Measurements from ENCODE around the gene C5orf34. TPM values are rescaled to one million over a fixed set of nuclear protein-coding genes. Genes with fewer than 3 reads are reported as not detected.

Gene C5orf34
- total RNA-seq, 1 donor, result 1.8 TPM

DNA sequence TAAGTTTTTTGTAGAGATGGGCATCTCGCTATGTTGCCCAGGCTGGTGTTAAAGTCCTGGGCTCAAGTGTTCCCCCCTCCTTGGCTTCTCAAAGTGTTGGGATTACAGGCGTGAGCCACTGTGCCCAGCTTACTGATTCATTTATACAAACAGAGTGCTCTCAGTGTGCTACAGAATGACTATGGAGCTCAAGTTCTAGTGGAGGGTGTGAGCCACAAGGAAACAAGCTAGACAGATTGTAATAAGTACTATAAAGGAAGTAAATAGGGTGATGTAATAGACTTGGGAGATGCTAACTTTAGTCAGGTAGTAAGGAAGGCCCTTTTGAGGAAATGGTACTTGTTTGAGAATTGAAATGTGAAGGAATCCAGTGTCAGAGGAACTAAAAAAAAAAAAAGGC lies 29.5 kb downstream of the C5orf34 start:
- H3K4me3 ChIP-seq (ENCODE audit: insufficient read depth, low read length), result no peak overlapping the region
- H3K4me2 ChIP-seq (ENCODE audit: insufficient read depth, low read length), result no peak overlapping the region
- H3K79me2 ChIP-seq (ENCODE audit: insufficient read depth, low read length), result peaks cover 30% of the 10 kb centered on the region
- no peaks in the 10 kb centered on the region for H3K27me3 ChIP-seq (ENCODE audit: insufficient read depth, low read length)
- no peaks in the 10 kb centered on the region for H4K20me1 ChIP-seq (ENCODE audit: insufficient read depth, low read length)
- DNase-seq (ENCODE audit: insufficient read length, low spot score, missing footprints), result no peak
- TF ChIP-seq, protein P1, sequence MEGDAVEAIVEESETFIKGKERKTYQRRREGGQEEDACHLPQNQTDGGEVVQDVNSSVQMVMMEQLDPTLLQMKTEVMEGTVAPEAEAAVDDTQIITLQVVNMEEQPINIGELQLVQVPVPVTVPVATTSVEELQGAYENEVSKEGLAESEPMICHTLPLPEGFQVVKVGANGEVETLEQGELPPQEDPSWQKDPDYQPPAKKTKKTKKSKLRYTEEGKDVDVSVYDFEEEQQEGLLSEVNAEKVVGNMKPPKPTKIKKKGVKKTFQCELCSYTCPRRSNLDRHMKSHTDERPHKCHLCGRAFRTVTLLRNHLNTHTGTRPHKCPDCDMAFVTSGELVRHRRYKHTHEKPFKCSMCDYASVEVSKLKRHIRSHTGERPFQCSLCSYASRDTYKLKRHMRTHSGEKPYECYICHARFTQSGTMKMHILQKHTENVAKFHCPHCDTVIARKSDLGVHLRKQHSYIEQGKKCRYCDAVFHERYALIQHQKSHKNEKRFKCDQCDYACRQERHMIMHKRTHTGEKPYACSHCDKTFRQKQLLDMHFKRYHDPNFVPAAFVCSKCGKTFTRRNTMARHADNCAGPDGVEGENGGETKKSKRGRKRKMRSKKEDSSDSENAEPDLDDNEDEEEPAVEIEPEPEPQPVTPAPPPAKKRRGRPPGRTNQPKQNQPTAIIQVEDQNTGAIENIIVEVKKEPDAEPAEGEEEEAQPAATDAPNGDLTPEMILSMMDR (IDR thresholded peaks at IDR 0.05; ENCODE audit: extremely low read depth, low read depth, low read length), result no peak
- H3K9me3 ChIP-seq (ENCODE audit: low read depth, low read length), result no peaks in the 10 kb centered on the region
- peaks cover 12% of the 10 kb centered on the region for H3K4me1 ChIP-seq (ENCODE audit: insufficient read depth, low read length)
- H2AFZ ChIP-seq (ENCODE audit: low read length), result peak overlapping the region; percentile 42
- H3K27ac ChIP-seq (ENCODE audit: low read depth, low read length), result peak overlapping the region; percentile 99
- H3K36me3 ChIP-seq (ENCODE audit: insufficient read depth, low read length), result no peaks in the 10 kb centered on the region

DNA sequence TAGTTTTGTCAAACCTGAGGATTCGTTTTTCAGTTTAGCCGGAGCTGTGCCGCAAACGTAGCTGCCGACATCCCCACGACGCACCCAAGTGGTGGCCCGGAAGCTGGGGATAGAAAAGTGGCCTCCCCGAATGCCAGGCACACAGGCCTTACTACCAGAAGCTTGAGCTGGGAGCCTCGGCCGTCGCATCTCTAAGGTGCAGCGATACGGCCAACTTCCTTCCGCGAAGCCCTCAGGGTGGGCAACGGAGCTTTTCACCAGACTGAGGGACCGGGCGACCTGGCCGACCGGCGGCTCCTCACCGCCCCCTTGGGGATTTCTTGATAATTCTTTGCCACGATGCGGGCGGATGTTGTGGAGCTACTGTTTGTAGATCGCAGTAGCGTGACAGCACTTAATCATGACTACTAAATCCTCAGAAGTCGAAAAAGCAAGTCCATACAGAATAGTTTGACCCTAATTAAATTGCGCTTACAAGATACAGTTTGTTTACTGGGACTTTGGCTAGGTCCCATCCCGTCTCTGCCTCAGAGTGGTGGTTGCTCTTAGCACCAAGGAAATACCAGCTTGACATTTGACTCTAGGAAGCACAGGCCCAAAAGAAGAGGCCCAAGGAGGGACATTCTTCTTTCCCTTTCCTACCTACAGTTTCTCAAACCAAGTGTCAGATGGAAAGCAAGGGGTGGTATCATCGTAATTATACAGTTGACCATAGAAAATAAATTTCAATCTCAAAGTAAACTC lies 30.7 kb downstream of the C5orf34 start:
- Histone ChIP-seq H3K4me2 (ENCODE audit: insufficient read depth, low read length) (peak overlapping the region; percentile 78), H3K9me3 (ENCODE audit: low read depth, low read length) (no peaks in the 10 kb centered on the region), H4K20me1 (ENCODE audit: insufficient read depth, low read length) (no peaks in the 10 kb centered on the region), H3K27ac (ENCODE audit: low read depth, low read length) (peak overlapping the region; percentile 99), H3K36me3 (ENCODE audit: insufficient read depth, low read length) (no peaks in the 10 kb centered on the region), H3K79me2 (ENCODE audit: insufficient read depth, low read length) (peaks cover 40% of the 10 kb centered on the region), H3K27me3 (ENCODE audit: insufficient read depth, low read length) (no peaks in the 10 kb centered on the region), H3K4me1 (ENCODE audit: insufficient read depth, low read length) (peaks cover 12% of the 10 kb centered on the region), H2AFZ (ENCODE audit: low read length) (peak overlapping the region; percentile 97), H3K4me3 (ENCODE audit: insufficient read depth, low read length) (peak overlapping the region; percentile 82)
- TF ChIP-seq, protein P1 (IDR thresholded peaks at IDR 0.05; ENCODE audit: extremely low read depth, low read depth, low read length), result peak; percentile 58
- peak; percentile 87 for DNase-seq (ENCODE audit: insufficient read length, low spot score, missing footprints)

DNA sequence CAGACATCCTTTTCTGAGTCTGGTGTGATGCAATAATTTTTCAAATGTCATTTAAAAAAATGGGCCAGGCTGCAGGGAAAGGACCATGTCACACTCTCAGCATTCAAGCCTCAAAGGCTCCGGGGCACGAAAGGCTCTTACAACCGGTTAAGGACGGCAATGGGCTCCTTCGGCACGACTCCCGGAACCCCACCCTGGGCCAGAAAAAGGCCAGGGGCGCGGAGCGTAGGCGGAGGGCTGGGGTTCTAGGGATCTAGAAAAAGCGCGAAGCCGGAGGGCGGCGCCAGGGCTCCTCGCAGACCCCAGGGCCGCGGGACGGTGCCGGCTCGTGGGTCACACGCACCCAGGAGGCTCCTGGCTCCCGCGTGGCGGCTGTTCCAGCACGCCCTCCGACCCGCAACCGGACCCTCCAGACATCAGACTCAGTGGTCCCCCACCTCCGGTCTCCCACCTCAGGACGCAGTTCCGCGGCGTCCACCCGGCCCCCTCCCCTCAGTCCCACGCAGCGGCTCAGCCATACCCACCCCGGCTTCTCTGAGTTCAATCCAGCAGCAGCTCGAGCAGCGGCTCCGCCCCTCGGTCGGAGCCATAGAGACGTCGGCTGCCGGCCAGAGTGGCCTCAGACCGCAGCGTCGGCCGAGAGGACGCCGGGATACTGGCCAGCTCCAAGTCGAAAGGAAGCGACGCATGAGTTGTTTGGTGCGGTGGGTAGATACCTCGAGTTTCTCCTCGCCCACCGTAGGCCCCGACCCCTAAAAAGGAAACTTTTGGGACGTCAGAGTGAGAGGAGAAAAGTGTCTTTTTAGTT lies 31.4 kb downstream of the C5orf34 start, which contains the start of gene TMEM267:
Gene TMEM267 (minus strand): TSS at position 568 of the 808 bp plus-strand sequence. CDS start 29,896 bp downstream, outside the sequence.
- Histone ChIP-seq H4K20me1 (ENCODE audit: insufficient read depth, low read length) (no peaks in the 10 kb centered on the region), H3K79me2 (ENCODE audit: insufficient read depth, low read length) (peaks cover 40% of the 10 kb centered on the region)

More for the DNA sequence above, 31.4 kb downstream of the C5orf34 start, which contains the start of gene TMEM267:
- H3K27me3 ChIP-seq (ENCODE audit: insufficient read depth, low read length), result no peaks in the 10 kb centered on the region
- H2AFZ ChIP-seq (ENCODE audit: low read length), result peak within 1 kb of the TSS; percentile 97
- H3K27ac ChIP-seq (ENCODE audit: low read depth, low read length), result peak within 1 kb of the TSS; percentile 99
- TF ChIP-seq, protein P1 (IDR thresholded peaks at IDR 0.05; ENCODE audit: extremely low read depth, low read depth, low read length), result no peak
- peak; percentile 92 for DNase-seq (ENCODE audit: insufficient read length, low spot score, missing footprints)
- H3K4me3 ChIP-seq (ENCODE audit: insufficient read depth, low read length), result peak within 1 kb of the TSS; percentile 82
- peak within 1 kb of the TSS; percentile 78 for H3K4me2 ChIP-seq (ENCODE audit: insufficient read depth, low read length)
- peaks cover 12% of the 10 kb centered on the region for H3K4me1 ChIP-seq (ENCODE audit: insufficient read depth, low read length)
- H3K9me3 ChIP-seq (ENCODE audit: low read depth, low read length), result no peaks in the 10 kb centered on the region
- H3K36me3 ChIP-seq (ENCODE audit: insufficient read depth, low read length), result no peaks in the 10 kb centered on the region
